SK-N-SH treated with all-trans-retinoic acid at 6 μM for 48 hours (cell line): ENCODE measurements around the gene ZFAND5.

Source experiments
- ATAC-seq: fragments of 200-7000 bp; cut with Tn5 transposase; 3 replicates; pipeline ENCODE4 v1.9.1; 2020; ENCODE audit warnings: mild to moderate bottlenecking, moderate library complexity
- ARNTL ChIP-seq: fragments of 450-650 bp; formaldehyde crosslinking; IDR thresholded peaks from 2 replicates; pipeline ENCODE4 v1.5.0; 2020; ENCODE audit warnings: low read depth, mild to moderate bottlenecking, moderate library complexity, borderline replicate concordance
- BACH2 ChIP-seq: fragments of 250-450 bp; sonication (Bioruptor Pico); IDR thresholded peaks from 2 replicates; pipeline ENCODE4 v1.9.0; 2021; ENCODE audit warnings: mild to moderate bottlenecking, borderline replicate concordance
- CSDC2 ChIP-seq: fragments of 250-450 bp; sonication (Bioruptor Pico); IDR thresholded peaks from 2 replicates; pipeline ENCODE4 v1.5.0; 2020; ENCODE audit warnings: mild to moderate bottlenecking, moderate library complexity
- ESRRG ChIP-seq: fragments of 250-450 bp; sonication (Bioruptor Pico); IDR thresholded peaks from 2 replicates; pipeline ENCODE4 v1.6.1; 2021; ENCODE audit warnings: mild to moderate bottlenecking
- GLIS3 ChIP-seq: fragments of 250-450 bp; sonication (Bioruptor Pico); IDR thresholded peaks from 2 replicates; pipeline ENCODE4 v1.5.0; 2020; ENCODE audit warnings: mild to moderate bottlenecking, moderate library complexity
- ISL1 ChIP-seq: fragments of 250-450 bp; sonication (Bioruptor Pico); IDR thresholded peaks from 2 replicates; pipeline ENCODE4 v2.1.2; 2022; ENCODE audit warnings: mild to moderate bottlenecking, moderate library complexity
- OSR1 ChIP-seq: fragments of 250-450 bp; sonication (Bioruptor Pico); IDR thresholded peaks from 2 replicates; pipeline ENCODE4 v1.8.0; 2022; ENCODE audit warnings: moderate library complexity, mild to moderate bottlenecking, inconsistent platforms
- PPARA ChIP-seq: fragments of 250-450 bp; sonication (Bioruptor Pico); IDR thresholded peaks from 2 replicates; pipeline ENCODE4 v1.5.0; 2020; ENCODE audit warnings: mild to moderate bottlenecking, borderline replicate concordance
- RARB ChIP-seq: fragments of 250-450 bp; sonication (Bioruptor Pico); IDR thresholded peaks from 2 replicates; pipeline ENCODE4 v1.8.0; 2021; ENCODE audit warnings: mild to moderate bottlenecking, moderate library complexity
- SNAI2 ChIP-seq: fragments of 250-450 bp; sonication (Bioruptor Pico); IDR thresholded peaks from 2 replicates; pipeline ENCODE4 v1.5.0; 2020; ENCODE audit warnings: mild to moderate bottlenecking, moderate library complexity
- TCF4 ChIP-seq: fragments of 250-450 bp; sonication (Bioruptor Pico); IDR thresholded peaks from 2 replicates; pipeline ENCODE4 v1.8.0; 2021; ENCODE audit warnings: mild to moderate bottlenecking, moderate library complexity, borderline replicate concordance
- TOX ChIP-seq: fragments of 250-450 bp; sonication (Bioruptor Pico); IDR thresholded peaks from 2 replicates; pipeline ENCODE4 v1.8.0; 2021; ENCODE audit warnings: mild to moderate bottlenecking, moderate library complexity, borderline replicate concordance
- ZC3H10 ChIP-seq: fragments of 250-450 bp; sonication (Bioruptor Pico); IDR thresholded peaks from 2 replicates; pipeline ENCODE4 v1.5.1; 2021; ENCODE audit warnings: mild to moderate bottlenecking, moderate library complexity
- ZFP3 ChIP-seq: fragments of 250-450 bp; sonication (Bioruptor Pico); IDR thresholded peaks from 2 replicates; pipeline ENCODE4 v1.5.0; 2020; ENCODE audit warnings: mild to moderate bottlenecking, moderate library complexity
- ZFP30 ChIP-seq: fragments of 450-650 bp; formaldehyde crosslinking; IDR thresholded peaks from 2 replicates; pipeline ENCODE4 v1.5.0; 2022; ENCODE audit warnings: mild to moderate bottlenecking, moderate library complexity
- ZNF565 ChIP-seq: fragments of 450-650 bp; formaldehyde crosslinking; conservative IDR thresholded peaks from 2 replicates; pipeline ENCODE4 v1.5.0; 2020; ENCODE audit warnings: low read depth, mild to moderate bottlenecking, moderate library complexity
- ZNF70 ChIP-seq: fragments of 450-650 bp; formaldehyde crosslinking; IDR thresholded peaks from 2 replicates; pipeline ENCODE4 v1.5.0; 2020; ENCODE audit warnings: mild to moderate bottlenecking, moderate library complexity
- ZNF8 ChIP-seq: fragments of 450-650 bp; formaldehyde crosslinking; IDR thresholded peaks from 2 replicates; pipeline ENCODE4 v1.5.0; 2020; ENCODE audit warnings: mild to moderate bottlenecking, moderate library complexity
- TF ChIP-seq, protein P1 (sequence below): fragments of 250-450 bp; sonication (Bioruptor Pico); IDR thresholded peaks from 2 replicates; pipeline ENCODE4 v1.5.0; 2020; ENCODE audit warnings: mild to moderate bottlenecking, moderate library complexity
- TF ChIP-seq, protein P2 (sequence below): fragments of 250-450 bp; sonication (Bioruptor Pico); IDR thresholded peaks from 2 replicates; pipeline ENCODE4 v1.8.0; 2021; ENCODE audit warnings: low read depth, mild to moderate bottlenecking, moderate library complexity, borderline replicate concordance
- TF ChIP-seq, protein P3 (sequence below): fragments of 250-450 bp; sonication (Bioruptor Pico); IDR thresholded peaks from 2 replicates; pipeline ENCODE4 v1.8.0; 2020; ENCODE audit warnings: mild to moderate bottlenecking, moderate library complexity, borderline replicate concordance
- TF ChIP-seq, protein P4 (sequence below): fragments of 250-450 bp; sonication (Bioruptor Pico); IDR thresholded peaks from 2 replicates; pipeline ENCODE4 v1.5.1; 2020; ENCODE audit warnings: low read depth, mild to moderate bottlenecking, moderate library complexity

The ZFAND5 gene

DNA sequence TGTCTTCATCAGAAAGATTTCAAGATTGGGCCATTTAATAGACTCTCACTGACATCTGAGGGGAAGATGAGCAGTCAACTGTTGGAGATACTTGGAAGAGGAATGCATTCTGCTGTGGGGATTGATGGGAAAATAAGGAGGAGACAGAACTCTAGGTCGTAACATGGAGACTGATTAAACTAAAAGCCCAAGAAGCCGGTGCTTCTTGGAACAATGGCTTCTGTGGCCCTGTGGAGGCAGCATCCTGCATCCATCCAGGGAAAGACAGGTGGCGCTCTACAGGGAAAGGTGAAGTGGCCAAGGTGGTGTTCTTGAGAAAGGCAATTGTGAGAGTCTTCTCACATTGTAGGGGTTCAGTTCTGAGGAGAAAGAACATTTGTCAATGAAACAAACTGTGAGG is 31.3 kb downstream of the ZFAND5 start:
- ATAC-seq: peak; percentile 19; the same call in 1 of the 3 replicates
- TF ChIP-seq, protein P1, sequence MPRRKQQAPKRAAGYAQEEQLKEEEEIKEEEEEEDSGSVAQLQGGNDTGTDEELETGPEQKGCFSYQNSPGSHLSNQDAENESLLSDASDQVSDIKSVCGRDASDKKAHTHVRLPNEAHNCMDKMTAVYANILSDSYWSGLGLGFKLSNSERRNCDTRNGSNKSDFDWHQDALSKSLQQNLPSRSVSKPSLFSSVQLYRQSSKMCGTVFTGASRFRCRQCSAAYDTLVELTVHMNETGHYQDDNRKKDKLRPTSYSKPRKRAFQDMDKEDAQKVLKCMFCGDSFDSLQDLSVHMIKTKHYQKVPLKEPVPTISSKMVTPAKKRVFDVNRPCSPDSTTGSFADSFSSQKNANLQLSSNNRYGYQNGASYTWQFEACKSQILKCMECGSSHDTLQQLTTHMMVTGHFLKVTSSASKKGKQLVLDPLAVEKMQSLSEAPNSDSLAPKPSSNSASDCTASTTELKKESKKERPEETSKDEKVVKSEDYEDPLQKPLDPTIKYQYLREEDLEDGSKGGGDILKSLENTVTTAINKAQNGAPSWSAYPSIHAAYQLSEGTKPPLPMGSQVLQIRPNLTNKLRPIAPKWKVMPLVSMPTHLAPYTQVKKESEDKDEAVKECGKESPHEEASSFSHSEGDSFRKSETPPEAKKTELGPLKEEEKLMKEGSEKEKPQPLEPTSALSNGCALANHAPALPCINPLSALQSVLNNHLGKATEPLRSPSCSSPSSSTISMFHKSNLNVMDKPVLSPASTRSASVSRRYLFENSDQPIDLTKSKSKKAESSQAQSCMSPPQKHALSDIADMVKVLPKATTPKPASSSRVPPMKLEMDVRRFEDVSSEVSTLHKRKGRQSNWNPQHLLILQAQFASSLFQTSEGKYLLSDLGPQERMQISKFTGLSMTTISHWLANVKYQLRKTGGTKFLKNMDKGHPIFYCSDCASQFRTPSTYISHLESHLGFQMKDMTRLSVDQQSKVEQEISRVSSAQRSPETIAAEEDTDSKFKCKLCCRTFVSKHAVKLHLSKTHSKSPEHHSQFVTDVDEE (CRISPR knock-in tag): no peak
- TF ChIP-seq ZNF70 (no peak), CSDC2 (no peak), ISL1 (no peak), ARNTL (no peak), ZFP30 (CRISPR knock-in tag) (no peak), BACH2 (CRISPR knock-in tag) (no peak), RARB (CRISPR knock-in tag) (no peak), TOX (CRISPR knock-in tag) (no peak)
- TF ChIP-seq, protein P2, sequence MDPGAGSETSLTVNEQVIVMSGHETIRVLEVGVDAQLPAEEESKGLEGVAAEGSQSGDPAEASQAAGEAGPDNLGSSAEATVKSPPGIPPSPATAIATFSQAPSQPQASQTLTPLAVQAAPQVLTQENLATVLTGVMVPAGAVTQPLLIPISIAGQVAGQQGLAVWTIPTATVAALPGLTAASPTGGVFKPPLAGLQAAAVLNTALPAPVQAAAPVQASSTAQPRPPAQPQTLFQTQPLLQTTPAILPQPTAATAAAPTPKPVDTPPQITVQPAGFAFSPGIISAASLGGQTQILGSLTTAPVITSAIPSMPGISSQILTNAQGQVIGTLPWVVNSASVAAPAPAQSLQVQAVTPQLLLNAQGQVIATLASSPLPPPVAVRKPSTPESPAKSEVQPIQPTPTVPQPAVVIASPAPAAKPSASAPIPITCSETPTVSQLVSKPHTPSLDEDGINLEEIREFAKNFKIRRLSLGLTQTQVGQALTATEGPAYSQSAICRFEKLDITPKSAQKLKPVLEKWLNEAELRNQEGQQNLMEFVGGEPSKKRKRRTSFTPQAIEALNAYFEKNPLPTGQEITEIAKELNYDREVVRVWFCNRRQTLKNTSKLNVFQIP (CRISPR knock-in tag): no peak
- TF ChIP-seq, protein P3, sequence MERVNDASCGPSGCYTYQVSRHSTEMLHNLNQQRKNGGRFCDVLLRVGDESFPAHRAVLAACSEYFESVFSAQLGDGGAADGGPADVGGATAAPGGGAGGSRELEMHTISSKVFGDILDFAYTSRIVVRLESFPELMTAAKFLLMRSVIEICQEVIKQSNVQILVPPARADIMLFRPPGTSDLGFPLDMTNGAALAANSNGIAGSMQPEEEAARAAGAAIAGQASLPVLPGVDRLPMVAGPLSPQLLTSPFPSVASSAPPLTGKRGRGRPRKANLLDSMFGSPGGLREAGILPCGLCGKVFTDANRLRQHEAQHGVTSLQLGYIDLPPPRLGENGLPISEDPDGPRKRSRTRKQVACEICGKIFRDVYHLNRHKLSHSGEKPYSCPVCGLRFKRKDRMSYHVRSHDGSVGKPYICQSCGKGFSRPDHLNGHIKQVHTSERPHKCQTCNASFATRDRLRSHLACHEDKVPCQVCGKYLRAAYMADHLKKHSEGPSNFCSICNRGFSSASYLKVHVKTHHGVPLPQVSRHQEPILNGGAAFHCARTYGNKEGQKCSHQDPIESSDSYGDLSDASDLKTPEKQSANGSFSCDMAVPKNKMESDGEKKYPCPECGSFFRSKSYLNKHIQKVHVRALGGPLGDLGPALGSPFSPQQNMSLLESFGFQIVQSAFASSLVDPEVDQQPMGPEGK (CRISPR knock-in tag): no peak

DNA sequence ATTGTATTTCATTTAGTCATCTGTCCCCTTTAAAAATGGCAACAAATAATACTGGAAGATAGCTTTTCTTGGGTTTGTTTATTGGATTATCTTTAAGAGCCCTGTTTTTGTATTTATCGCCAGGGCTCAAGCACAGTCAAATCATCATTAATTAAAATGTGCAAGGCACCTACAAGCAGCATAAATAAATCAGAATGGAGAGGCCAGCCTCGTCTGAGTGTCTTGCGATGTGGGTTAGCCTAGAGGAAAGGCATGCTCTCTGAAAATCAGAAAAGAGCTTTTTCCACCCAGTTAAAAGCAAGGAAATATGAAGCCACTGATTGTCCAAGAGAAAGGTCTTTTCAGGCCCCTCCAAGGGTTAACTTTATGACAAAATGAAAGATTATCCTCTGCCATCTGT is 31.8 kb downstream of the ZFAND5 start:
- TF ChIP-seq ESRRG (CRISPR knock-in tag) (no peak), ZFP30 (CRISPR knock-in tag) (no peak), RARB (CRISPR knock-in tag) (no peak), GLIS3 (CRISPR knock-in tag) (no peak), ZNF8 (CRISPR knock-in tag) (no peak), PPARA (CRISPR knock-in tag) (no peak), ZC3H10 (CRISPR knock-in tag) (no peak), ZNF70 (no peak), ZFP3 (CRISPR knock-in tag) (no peak), TOX (CRISPR knock-in tag) (no peak), ZNF565 (CRISPR knock-in tag) (no peak), OSR1 (no peak), BACH2 (CRISPR knock-in tag) (no peak), SNAI2 (CRISPR knock-in tag) (no peak), TCF4 (CRISPR knock-in tag) (no peak), ARNTL (no peak)
- TF ChIP-seq, protein P4, sequence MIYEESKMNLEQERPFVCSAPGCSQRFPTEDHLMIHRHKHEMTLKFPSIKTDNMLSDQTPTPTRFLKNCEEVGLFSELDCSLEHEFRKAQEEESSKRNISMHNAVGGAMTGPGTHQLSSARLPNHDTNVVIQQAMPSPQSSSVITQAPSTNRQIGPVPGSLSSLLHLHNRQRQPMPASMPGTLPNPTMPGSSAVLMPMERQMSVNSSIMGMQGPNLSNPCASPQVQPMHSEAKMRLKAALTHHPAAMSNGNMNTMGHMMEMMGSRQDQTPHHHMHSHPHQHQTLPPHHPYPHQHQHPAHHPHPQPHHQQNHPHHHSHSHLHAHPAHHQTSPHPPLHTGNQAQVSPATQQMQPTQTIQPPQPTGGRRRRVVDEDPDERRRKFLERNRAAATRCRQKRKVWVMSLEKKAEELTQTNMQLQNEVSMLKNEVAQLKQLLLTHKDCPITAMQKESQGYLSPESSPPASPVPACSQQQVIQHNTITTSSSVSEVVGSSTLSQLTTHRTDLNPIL (CRISPR knock-in tag): no peak
- TF ChIP-seq, protein P2 (CRISPR knock-in tag): no peak
- TF ChIP-seq, protein P3 (CRISPR knock-in tag): no peak
- TF ChIP-seq, protein P1 (CRISPR knock-in tag): no peak
- no peak for ATAC-seq
